ENCODE measurements around the gene SLC25A45. TPM values are rescaled to one million over a fixed set of nuclear protein-coding genes. Genes with fewer than 3 reads are reported as not detected.
A peak's percentile ranks its signal among the peaks of the same experiment; 100 is the strongest.

The SLC25A45 gene
- total RNA-seq, 1 experiment from 2014 or later: 1.1 TPM

DNA sequence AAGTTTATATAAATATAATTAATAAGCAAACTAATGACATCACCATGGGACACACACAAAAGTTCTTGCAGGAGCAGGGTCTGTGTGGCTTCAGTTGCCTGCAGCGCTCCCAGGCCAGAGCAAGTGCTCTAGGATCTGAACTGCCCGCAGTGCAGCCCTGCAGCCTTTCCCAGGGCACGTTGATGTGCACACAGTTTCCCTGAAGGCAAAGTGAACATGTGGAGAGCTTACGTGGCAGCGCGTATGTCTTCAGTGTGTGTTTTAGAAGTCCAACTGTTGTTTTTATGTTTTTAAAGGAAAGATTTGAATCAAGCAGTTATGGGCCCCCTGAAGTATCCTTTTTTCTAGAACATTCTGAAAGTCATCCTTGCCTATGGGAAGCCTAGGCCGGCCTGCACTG lies 29.1 kb downstream of the SLC25A45 start:
- Histone ChIP-seq H3K23me2 (ENCODE audit: insufficient read length, low read depth, low read length, poor library complexity, severe bottlenecking) (peaks cover 18% of the 10 kb centered on the region), H2BK120ac (ENCODE audit: low read depth, low read length, poor library complexity, severe bottlenecking) (no peak overlapping the region), H3K4me1 (ENCODE audit: insufficient read depth, low read length) (no peaks in the 10 kb centered on the region), H4K5ac (ENCODE audit: insufficient read length, low read depth, low read length) (no peak overlapping the region), H3K4ac (ENCODE audit: low read depth, low read length) (no peak overlapping the region), H3K9me3 (ENCODE audit: control insufficient read depth, low read depth, low read length) (no peaks in the 10 kb centered on the region), H2AK5ac (ENCODE audit: insufficient read length, low read length) (no peak overlapping the region), H3K27me3 (ENCODE audit: insufficient read depth, low read length) (peaks cover 2% of the 10 kb centered on the region; the same call in 1 of the 2 replicates), H3K9ac (ENCODE audit: extremely low read depth, insufficient read length, low read length) (no peak overlapping the region), H3K4me2 (ENCODE audit: insufficient read depth, insufficient read length, low read length) (peak overlapping the region; percentile 80), H2AFZ (ENCODE audit: low read length) (no peak overlapping the region), H2BK12ac (ENCODE audit: insufficient read length, low read depth, low read length) (no peak overlapping the region), H2BK5ac (ENCODE audit: insufficient read length, low read length) (no peak overlapping the region), H3K14ac (ENCODE audit: insufficient read depth, low read length) (no peak overlapping the region), H3T11ph (ENCODE audit: low read length) (no peak overlapping the region), H4K20me1 (ENCODE audit: control insufficient read depth, insufficient read depth, insufficient read length) (no peaks in the 10 kb centered on the region), H4K8ac (replicated peaks; ENCODE audit: insufficient read length, low read depth, low read length) (no peak overlapping the region), H3K79me1 (ENCODE audit: insufficient read depth, low read depth, low read length, poor library complexity, severe bottlenecking) (no peaks in the 10 kb centered on the region), H2BK15ac (ENCODE audit: low read depth, low read length) (no peak overlapping the region), H4K91ac (ENCODE audit: insufficient read length, low read depth, low read length) (no peak overlapping the region), H3K27ac (ENCODE audit: insufficient read length, low read depth, low read length) (no peak overlapping the region), H3K79me2 (ENCODE audit: insufficient read depth, low read length) (no peaks in the 10 kb centered on the region), H3K18ac (ENCODE audit: insufficient read length, low read depth, low read length) (no peak overlapping the region), H2BK20ac (ENCODE audit: low read depth, low read length, poor library complexity, severe bottlenecking) (no peak overlapping the region), H3K56ac (ENCODE audit: insufficient read length, low read depth, low read length) (no peak overlapping the region), H3K23ac (ENCODE audit: insufficient read length, low read depth, low read length) (no peak overlapping the region)
- no peak overlapping the region; a peak in 1 of 7 replicates for H3K27ac Mint-ChIP-seq
- TF ChIP-seq, protein P1, sequence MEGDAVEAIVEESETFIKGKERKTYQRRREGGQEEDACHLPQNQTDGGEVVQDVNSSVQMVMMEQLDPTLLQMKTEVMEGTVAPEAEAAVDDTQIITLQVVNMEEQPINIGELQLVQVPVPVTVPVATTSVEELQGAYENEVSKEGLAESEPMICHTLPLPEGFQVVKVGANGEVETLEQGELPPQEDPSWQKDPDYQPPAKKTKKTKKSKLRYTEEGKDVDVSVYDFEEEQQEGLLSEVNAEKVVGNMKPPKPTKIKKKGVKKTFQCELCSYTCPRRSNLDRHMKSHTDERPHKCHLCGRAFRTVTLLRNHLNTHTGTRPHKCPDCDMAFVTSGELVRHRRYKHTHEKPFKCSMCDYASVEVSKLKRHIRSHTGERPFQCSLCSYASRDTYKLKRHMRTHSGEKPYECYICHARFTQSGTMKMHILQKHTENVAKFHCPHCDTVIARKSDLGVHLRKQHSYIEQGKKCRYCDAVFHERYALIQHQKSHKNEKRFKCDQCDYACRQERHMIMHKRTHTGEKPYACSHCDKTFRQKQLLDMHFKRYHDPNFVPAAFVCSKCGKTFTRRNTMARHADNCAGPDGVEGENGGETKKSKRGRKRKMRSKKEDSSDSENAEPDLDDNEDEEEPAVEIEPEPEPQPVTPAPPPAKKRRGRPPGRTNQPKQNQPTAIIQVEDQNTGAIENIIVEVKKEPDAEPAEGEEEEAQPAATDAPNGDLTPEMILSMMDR (conservative IDR thresholded peaks at IDR 0.05): no peak
- H3K4me3 Mint-ChIP-seq: peak overlapping the region; percentile 58 to 75
- WGBS (ENCODE audit: extremely low coverage, insufficient read length, low lambda C conversion rate): no CpG with 5 or more reads among the region's 7 CpGs
- H3K4me1 Mint-ChIP-seq: peaks cover 10 to 12% of the 10 kb centered on the region in 2 experiments
- no peaks in the 10 kb centered on the region; a peak in 1 of 5 replicates for H3K9me3 Mint-ChIP-seq
- peaks cover 31% of the 10 kb centered on the region for H3K27me3 Mint-ChIP-seq (ENCODE audit: low read depth)
- H3K36me3 Mint-ChIP-seq (ENCODE audit: insufficient read depth in 1 of 3, low read depth in 3 of 3): peaks cover 15 to 42% (median 37%) of the 10 kb centered on the region in 3 experiments; a peak in 6 of 7 replicates
- DNase-seq: no peak

Measured in H9 (cell line).